Smooth muscle cell (in vitro differentiated cells): ENCODE data around the gene ARHGAP24. TPM values are rescaled to one million over a fixed set of nuclear protein-coding genes. Genes with fewer than 3 reads are reported as not detected.

Experiments used
- DNase-seq: peaks from one replicate; lab custom pipeline; 2025; ENCODE audit not compliant: unreplicated experiment; lab: John Stamatoyannopoulos, UW
- H2AFZ ChIP-seq: fragments of 200-600 bp; sonication (generic); 2 replicates; pipeline ENCODE4 v1.6.0; 2016; ENCODE audit warnings: antibody characterized with exemption, low read depth, mild to moderate bottlenecking
- H3F3A ChIP-seq: fragments of 200-600 bp; sonication (generic); 2 replicates; pipeline ENCODE4 v1.6.0; 2017; ENCODE audit warnings: antibody characterized with exemption, low read depth
- H3K27ac ChIP-seq: fragments of 200-600 bp; sonication (generic); 2 replicates; pipeline ENCODE4 v1.5.1; 2016; ENCODE audit warnings: low read depth, mild to moderate bottlenecking
- H3K27me3 ChIP-seq: fragments of 200-600 bp; sonication (generic); 2 replicates; pipeline ENCODE4 v1.6.1; 2016; ENCODE audit warnings: low read depth, mild to moderate bottlenecking
- H3K36me3 ChIP-seq: fragments of 200-600 bp; sonication (generic); 2 replicates; pipeline ENCODE4 v1.5.1; 2016; ENCODE audit warnings: low read depth
- H3K4me1 ChIP-seq: fragments of 200-600 bp; sonication (generic); 2 replicates; pipeline ENCODE4 v1.5.1; 2016; ENCODE audit warnings: low read depth
- H3K4me2 ChIP-seq: fragments of 200-600 bp; sonication (generic); 2 replicates; pipeline ENCODE4 v1.6.0; 2016; ENCODE audit warnings: mild to moderate bottlenecking
- H3K4me3 ChIP-seq: fragments of 200-600 bp; sonication (generic); 2 replicates; pipeline ENCODE4 v1.5.1; 2016; ENCODE audit warnings: mild to moderate bottlenecking
- H3K79me2 ChIP-seq: fragments of 200-600 bp; sonication (generic); 2 replicates; pipeline ENCODE4 v1.6.0; 2016; ENCODE audit warnings: low read depth, mild to moderate bottlenecking
- H3K9ac ChIP-seq: fragments of 200-600 bp; sonication (generic); 2 replicates; pipeline ENCODE4 v1.6.0; 2016; ENCODE audit warnings: low read depth
- H3K9me3 ChIP-seq: fragments of 200-600 bp; sonication (generic); replicated peaks from 2 replicates; pipeline ENCODE4 v1.5.1; 2016; ENCODE audit warnings: low read depth
- H4K20me1 ChIP-seq: fragments of 200-600 bp; sonication (generic); 2 replicates; pipeline ENCODE4 v1.6.0; 2016; ENCODE audit warnings: low read depth
- CTCF ChIP-seq: fragments of 200-600 bp; sonication (generic); IDR thresholded peaks from 2 replicates; pipeline ENCODE4 v1.5.1; 2017; ENCODE audit warnings: borderline replicate concordance, mild to moderate bottlenecking, antibody characterized with exemption; ENCODE audit not compliant: insufficient read depth, poor library complexity, severe bottlenecking
- WGBS: methylation state at CpG from one replicate; pipeline ENCODE4 v1.1.7; 2016; ENCODE audit warnings: low lambda C conversion rate; 5-methylcytosine and 5-hydroxymethylcytosine counted together
- polyA plus RNA-seq: library from polyadenylated mRNA; unstranded; fragments of >200 nt; fragmentation: Nextera tagmentation; extraction: Ambion mirVana; gene quantifications from 2 replicates; pipeline ENCODE4 v1.2.1, GENCODE V29; 2016
- total RNA-seq: library from RNA; depleted of rRNA; stranded (reverse); fragments of >200 nt; gene quantifications from 2 replicates; pipeline ENCODE4 v1.2.3, GENCODE V29; 2014

Gene ARHGAP24
- total and polyA plus RNA-seq, 2 experiments from 2014 or later, result 4.9 to 18.2 TPM

GRCh38 chr4:85446141-85446861 lies 28.6 kb upstream of the ARHGAP24 start:
- TF ChIP-seq CTCF, result no peak
- H3K4me2 ChIP-seq, result no peak overlapping the region
- no peaks in the 10 kb centered on the region for H3K79me2 ChIP-seq
- H4K20me1 ChIP-seq, result no peaks in the 10 kb centered on the region
- H3K9ac ChIP-seq, result no peak overlapping the region
- DNase-seq, result no peak
- no peak overlapping the region for H3K4me3 ChIP-seq
- no peaks in the 10 kb centered on the region for H3K36me3 ChIP-seq
- H3F3A ChIP-seq, result no peaks in the 10 kb centered on the region
- H3K27me3 ChIP-seq, result no peaks in the 10 kb centered on the region
- no peaks in the 10 kb centered on the region for H3K4me1 ChIP-seq
- H3K27ac ChIP-seq, result no peak overlapping the region
- no peak overlapping the region for H2AFZ ChIP-seq
- WGBS, result 100% methylated on average over 2 of the region's 2 CpGs
- no peaks in the 10 kb centered on the region for H3K9me3 ChIP-seq

- DNase-seq, result no peak
- no peak overlapping the region for H3K4me2 ChIP-seq
- H2AFZ ChIP-seq, result no peak overlapping the region
- no peaks in the 10 kb centered on the region for H3K4me1 ChIP-seq
- no peak overlapping the region for H3K9ac ChIP-seq
- H3K4me3 ChIP-seq, result no peak overlapping the region
- no peaks in the 10 kb centered on the region for H3F3A ChIP-seq
- WGBS, result 82% methylated on average over 6 of the region's 6 CpGs
- H4K20me1 ChIP-seq, result no peaks in the 10 kb centered on the region
- no peak for TF ChIP-seq CTCF
- H3K27ac ChIP-seq, result no peak overlapping the region
- no peaks in the 10 kb centered on the region for H3K36me3 ChIP-seq
- no peaks in the 10 kb centered on the region for H3K9me3 ChIP-seq
- H3K79me2 ChIP-seq, result no peaks in the 10 kb centered on the region
- H3K27me3 ChIP-seq, result no peaks in the 10 kb centered on the region
Observed at GRCh38 chr4:85448906-85449890, 25.8 kb upstream of the ARHGAP24 start.

GRCh38 chr4:85452058-85452731 lies 22.8 kb upstream of the ARHGAP24 start:
- Histone ChIP-seq H3K27ac (no peak overlapping the region), H3K4me2 (no peak overlapping the region), H3K9ac (no peak overlapping the region), H3K4me1 (no peaks in the 10 kb centered on the region), H4K20me1 (no peaks in the 10 kb centered on the region), H3K79me2 (no peaks in the 10 kb centered on the region), H3F3A (no peaks in the 10 kb centered on the region), H2AFZ (no peak overlapping the region), H3K36me3 (no peaks in the 10 kb centered on the region), H3K9me3 (no peaks in the 10 kb centered on the region), H3K27me3 (no peaks in the 10 kb centered on the region), H3K4me3 (no peak overlapping the region)
- no peak for DNase-seq
- TF ChIP-seq CTCF, result no peak
- 21% methylated on average over 3 of the region's 3 CpGs for WGBS
